ENCODE data around the gene PFKFB1. TPM values are rescaled to one million over a fixed set of nuclear protein-coding genes. Genes with fewer than 3 reads are reported as not detected.

Gene PFKFB1
- total RNA-seq, 2 experiments from 2014 or later: 0.31 to 0.49 TPM

GRCh38 chrX:54934890-54935289 is 59.1 kb downstream of the PFKFB1 start:
- CTCF ChIA-PET: no interaction called here
- Histone ChIP-seq H3K9me3 (ENCODE audit: control insufficient read depth in 1 of 2, insufficient read depth in 1 of 2, low read length in 2 of 2) (no peaks in the 10 kb centered on the region), H3K27ac (ENCODE audit: low read depth in 1 of 2, low read length in 2 of 2) (no peak overlapping the region), H3K27me3 (ENCODE audit: control insufficient read depth in 1 of 2, insufficient read depth in 2 of 2, low read length in 2 of 2) (no peaks in the 10 kb centered on the region), H3K36me3 (ENCODE audit: insufficient read depth, low read length) (no peaks in the 10 kb centered on the region), H3K4me3 (ENCODE audit: low read length) (no peak overlapping the region), H3K4me1 (ENCODE audit: insufficient read depth, low read length) (no peaks in the 10 kb centered on the region)
- Mint-ChIP-seq H3K4me3 (no peak overlapping the region), H3K9me3 (no peaks in the 10 kb centered on the region), H3K4me1 (ENCODE audit: low read depth) (no peaks in the 10 kb centered on the region), H3K36me3 (ENCODE audit: low read depth) (no peaks in the 10 kb centered on the region), H3K27ac (no peak overlapping the region), H3K27me3 (no peaks in the 10 kb centered on the region)
- TF ChIP-seq, protein P1, sequence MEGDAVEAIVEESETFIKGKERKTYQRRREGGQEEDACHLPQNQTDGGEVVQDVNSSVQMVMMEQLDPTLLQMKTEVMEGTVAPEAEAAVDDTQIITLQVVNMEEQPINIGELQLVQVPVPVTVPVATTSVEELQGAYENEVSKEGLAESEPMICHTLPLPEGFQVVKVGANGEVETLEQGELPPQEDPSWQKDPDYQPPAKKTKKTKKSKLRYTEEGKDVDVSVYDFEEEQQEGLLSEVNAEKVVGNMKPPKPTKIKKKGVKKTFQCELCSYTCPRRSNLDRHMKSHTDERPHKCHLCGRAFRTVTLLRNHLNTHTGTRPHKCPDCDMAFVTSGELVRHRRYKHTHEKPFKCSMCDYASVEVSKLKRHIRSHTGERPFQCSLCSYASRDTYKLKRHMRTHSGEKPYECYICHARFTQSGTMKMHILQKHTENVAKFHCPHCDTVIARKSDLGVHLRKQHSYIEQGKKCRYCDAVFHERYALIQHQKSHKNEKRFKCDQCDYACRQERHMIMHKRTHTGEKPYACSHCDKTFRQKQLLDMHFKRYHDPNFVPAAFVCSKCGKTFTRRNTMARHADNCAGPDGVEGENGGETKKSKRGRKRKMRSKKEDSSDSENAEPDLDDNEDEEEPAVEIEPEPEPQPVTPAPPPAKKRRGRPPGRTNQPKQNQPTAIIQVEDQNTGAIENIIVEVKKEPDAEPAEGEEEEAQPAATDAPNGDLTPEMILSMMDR (IDR thresholded peaks at IDR 0.05): no peak
- intact Hi-C loops (cut with DNase I, micrococcal nuclease): no loop called here
- no peak for DNase-seq
- POLR2A ChIA-PET: no interaction called here
- no peak for ATAC-seq (ENCODE audit: poor library complexity)

- no peak overlapping the region for H3K27ac Mint-ChIP-seq
- POLR2A ChIA-PET: no interaction called here
- Histone ChIP-seq H3K4me3 (ENCODE audit: low read length) (no peak overlapping the region), H3K27me3 (ENCODE audit: control insufficient read depth in 1 of 2, insufficient read depth in 2 of 2, low read length in 2 of 2) (no peaks in the 10 kb centered on the region), H3K36me3 (ENCODE audit: insufficient read depth, low read length) (no peaks in the 10 kb centered on the region), H3K9me3 (ENCODE audit: control insufficient read depth in 1 of 2, insufficient read depth in 1 of 2, low read length in 2 of 2) (no peaks in the 10 kb centered on the region), H3K4me1 (ENCODE audit: insufficient read depth, low read length) (no peaks in the 10 kb centered on the region), H3K27ac (ENCODE audit: low read depth in 1 of 2, low read length in 2 of 2) (no peak overlapping the region)
- H3K36me3 Mint-ChIP-seq (ENCODE audit: low read depth): no peaks in the 10 kb centered on the region
- no peaks in the 10 kb centered on the region for H3K27me3 Mint-ChIP-seq
- TF ChIP-seq, protein P1 (IDR thresholded peaks at IDR 0.05): no peak
- no peak overlapping the region for H3K4me3 Mint-ChIP-seq
- no peaks in the 10 kb centered on the region for H3K4me1 Mint-ChIP-seq (ENCODE audit: low read depth)
- intact Hi-C loops (cut with DNase I, micrococcal nuclease): no loop called here
- no peak for ATAC-seq (ENCODE audit: poor library complexity)
- DNase-seq: no peak
- CTCF ChIA-PET: no interaction called here
- H3K9me3 Mint-ChIP-seq: no peaks in the 10 kb centered on the region
Measured at GRCh38 chrX:54934058-54934457, 59.9 kb downstream of the PFKFB1 start.

- ChIA-PET CTCF (no interaction called here), POLR2A (no interaction called here)
- Mint-ChIP-seq H3K27me3 (no peaks in the 10 kb centered on the region), H3K36me3 (ENCODE audit: low read depth) (no peaks in the 10 kb centered on the region), H3K9me3 (no peaks in the 10 kb centered on the region), H3K27ac (no peak overlapping the region), H3K4me3 (no peak overlapping the region), H3K4me1 (ENCODE audit: low read depth) (no peaks in the 10 kb centered on the region)
- ATAC-seq (ENCODE audit: poor library complexity) (no peak), DNase-seq (no peak)
- H3K36me3 ChIP-seq (ENCODE audit: insufficient read depth, low read length): no peaks in the 10 kb centered on the region
- no peaks in the 10 kb centered on the region for H3K4me1 ChIP-seq (ENCODE audit: insufficient read depth, low read length)
- no peaks in the 10 kb centered on the region for H3K9me3 ChIP-seq (ENCODE audit: control insufficient read depth in 1 of 2, insufficient read depth in 1 of 2, low read length in 2 of 2)
- intact Hi-C loops (cut with DNase I, micrococcal nuclease): no loop called here
- TF ChIP-seq, protein P1 (IDR thresholded peaks at IDR 0.05): no peak
- H3K27ac ChIP-seq (ENCODE audit: low read depth in 1 of 2, low read length in 2 of 2): no peak overlapping the region
- H3K4me3 ChIP-seq (ENCODE audit: low read length): no peak overlapping the region
- no peaks in the 10 kb centered on the region for H3K27me3 ChIP-seq (ENCODE audit: control insufficient read depth in 1 of 2, insufficient read depth in 2 of 2, low read length in 2 of 2)
Measured at GRCh38 chrX:54933150-54933826, 60.7 kb downstream of the PFKFB1 start.
